ENCODE results near the gene ZNF382.
A peak's percentile ranks its signal among the peaks of the same experiment; 100 is the strongest.

ZNF382 gene

GRCh38 chr19:36668646-36669045 lies 63.5 kb downstream of the ZNF382 start (continued):
- peak; percentile 72; the same call in 1 of the 2 replicates for TF ChIP-seq ZNF600 (tag by site-specific recombination; IDR thresholded peaks at IDR 0.05)
- TF ChIP-seq ZBTB26 (tag by site-specific recombination; optimal IDR thresholded peaks at IDR 0.05): no peak
- TF ChIP-seq, protein P1, sequence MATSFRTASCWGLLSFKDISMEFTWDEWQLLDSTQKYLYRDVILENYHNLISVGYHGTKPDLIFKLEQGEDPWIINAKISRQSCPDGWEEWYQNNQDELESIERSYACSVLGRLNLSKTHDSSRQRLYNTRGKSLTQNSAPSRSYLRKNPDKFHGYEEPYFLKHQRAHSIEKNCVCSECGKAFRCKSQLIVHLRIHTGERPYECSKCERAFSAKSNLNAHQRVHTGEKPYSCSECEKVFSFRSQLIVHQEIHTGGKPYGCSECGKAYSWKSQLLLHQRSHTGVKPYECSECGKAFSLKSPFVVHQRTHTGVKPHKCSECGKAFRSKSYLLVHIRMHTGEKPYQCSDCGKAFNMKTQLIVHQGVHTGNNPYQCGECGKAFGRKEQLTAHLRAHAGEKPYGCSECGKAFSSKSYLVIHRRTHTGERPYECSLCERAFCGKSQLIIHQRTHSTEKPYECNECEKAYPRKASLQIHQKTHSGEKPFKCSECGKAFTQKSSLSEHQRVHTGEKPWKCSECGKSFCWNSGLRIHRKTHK (tag by site-specific recombination; IDR thresholded peaks at IDR 0.05): no peak
- TF ChIP-seq ZNF692 (tag by site-specific recombination; IDR thresholded peaks at IDR 0.05): no peak
- no peak for TF ChIP-seq ZIC2 (tag by site-specific recombination; IDR thresholded peaks at IDR 0.05)
- no peak for TF ChIP-seq ZSCAN18 (tag by site-specific recombination; IDR thresholded peaks at IDR 0.05)
- TF ChIP-seq RBAK (tag by site-specific recombination; IDR thresholded peaks at IDR 0.05): 0 out of 2 replicates have a peak, but pooled peaks have one; percentile 1
- TF ChIP-seq PRDM1 (tag by site-specific recombination; IDR thresholded peaks at IDR 0.05): no peak
- TF ChIP-seq, protein P2, sequence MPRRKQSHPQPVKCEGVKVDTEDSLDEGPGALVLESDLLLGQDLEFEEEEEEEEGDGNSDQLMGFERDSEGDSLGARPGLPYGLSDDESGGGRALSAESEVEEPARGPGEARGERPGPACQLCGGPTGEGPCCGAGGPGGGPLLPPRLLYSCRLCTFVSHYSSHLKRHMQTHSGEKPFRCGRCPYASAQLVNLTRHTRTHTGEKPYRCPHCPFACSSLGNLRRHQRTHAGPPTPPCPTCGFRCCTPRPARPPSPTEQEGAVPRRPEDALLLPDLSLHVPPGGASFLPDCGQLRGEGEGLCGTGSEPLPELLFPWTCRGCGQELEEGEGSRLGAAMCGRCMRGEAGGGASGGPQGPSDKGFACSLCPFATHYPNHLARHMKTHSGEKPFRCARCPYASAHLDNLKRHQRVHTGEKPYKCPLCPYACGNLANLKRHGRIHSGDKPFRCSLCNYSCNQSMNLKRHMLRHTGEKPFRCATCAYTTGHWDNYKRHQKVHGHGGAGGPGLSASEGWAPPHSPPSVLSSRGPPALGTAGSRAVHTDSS (tag by site-specific recombination; IDR thresholded peaks at IDR 0.05): no peak

- TF ChIP-seq ZNF629 (tag by site-specific recombination; IDR thresholded peaks at IDR 0.05) (no peak), ZNF660 (tag by site-specific recombination; IDR thresholded peaks at IDR 0.05) (no peak), GLI4 (tag by site-specific recombination; IDR thresholded peaks at IDR 0.05) (no peak), ZNF610 (tag by site-specific recombination; IDR thresholded peaks at IDR 0.05; ENCODE audit: borderline replicate concordance) (no peak), OVOL3 (tag by site-specific recombination; IDR thresholded peaks at IDR 0.05) (no peak), ZNF837 (tag by site-specific recombination; IDR thresholded peaks at IDR 0.05) (no peak), HOXD13 (CRISPR knock-in tag; IDR thresholded peaks at IDR 0.05; ENCODE audit: borderline replicate concordance) (no peak), ZNF221 (tag by site-specific recombination; IDR thresholded peaks at IDR 0.05; ENCODE audit: borderline replicate concordance) (no peak), ZNF10 (tag by site-specific recombination; IDR thresholded peaks at IDR 0.05) (no peak), ZNF398 (tag by site-specific recombination; IDR thresholded peaks at IDR 0.05) (no peak), ZNF473 (tag by site-specific recombination; IDR thresholded peaks at IDR 0.05) (no peak), ZNF529 (tag by site-specific recombination; IDR thresholded peaks at IDR 0.05; ENCODE audit: insufficient replicate concordance) (no peak), ZSCAN18 (tag by site-specific recombination; IDR thresholded peaks at IDR 0.05) (no peak)
- TF ChIP-seq, protein P3, sequence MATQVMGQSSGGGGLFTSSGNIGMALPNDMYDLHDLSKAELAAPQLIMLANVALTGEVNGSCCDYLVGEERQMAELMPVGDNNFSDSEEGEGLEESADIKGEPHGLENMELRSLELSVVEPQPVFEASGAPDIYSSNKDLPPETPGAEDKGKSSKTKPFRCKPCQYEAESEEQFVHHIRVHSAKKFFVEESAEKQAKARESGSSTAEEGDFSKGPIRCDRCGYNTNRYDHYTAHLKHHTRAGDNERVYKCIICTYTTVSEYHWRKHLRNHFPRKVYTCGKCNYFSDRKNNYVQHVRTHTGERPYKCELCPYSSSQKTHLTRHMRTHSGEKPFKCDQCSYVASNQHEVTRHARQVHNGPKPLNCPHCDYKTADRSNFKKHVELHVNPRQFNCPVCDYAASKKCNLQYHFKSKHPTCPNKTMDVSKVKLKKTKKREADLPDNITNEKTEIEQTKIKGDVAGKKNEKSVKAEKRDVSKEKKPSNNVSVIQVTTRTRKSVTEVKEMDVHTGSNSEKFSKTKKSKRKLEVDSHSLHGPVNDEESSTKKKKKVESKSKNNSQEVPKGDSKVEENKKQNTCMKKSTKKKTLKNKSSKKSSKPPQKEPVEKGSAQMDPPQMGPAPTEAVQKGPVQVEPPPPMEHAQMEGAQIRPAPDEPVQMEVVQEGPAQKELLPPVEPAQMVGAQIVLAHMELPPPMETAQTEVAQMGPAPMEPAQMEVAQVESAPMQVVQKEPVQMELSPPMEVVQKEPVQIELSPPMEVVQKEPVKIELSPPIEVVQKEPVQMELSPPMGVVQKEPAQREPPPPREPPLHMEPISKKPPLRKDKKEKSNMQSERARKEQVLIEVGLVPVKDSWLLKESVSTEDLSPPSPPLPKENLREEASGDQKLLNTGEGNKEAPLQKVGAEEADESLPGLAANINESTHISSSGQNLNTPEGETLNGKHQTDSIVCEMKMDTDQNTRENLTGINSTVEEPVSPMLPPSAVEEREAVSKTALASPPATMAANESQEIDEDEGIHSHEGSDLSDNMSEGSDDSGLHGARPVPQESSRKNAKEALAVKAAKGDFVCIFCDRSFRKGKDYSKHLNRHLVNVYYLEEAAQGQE (tag by site-specific recombination; IDR thresholded peaks at IDR 0.05): no peak
- POLR2A ChIA-PET: interaction anchor here (1.1 kb wide), 1 partner anchor 15 kb away, joined by 3 read pairs; the partner anchor contains the start of gene ZNF567
- peaks cover 34 to 35% of the 10 kb centered on the region in 2 experiments for H3K36me3 ChIP-seq (ENCODE audit: control insufficient read depth in 2 of 2, insufficient read depth in 1 of 2, low read length in 2 of 2)
- no peaks in the 10 kb centered on the region for H3K4me1 ChIP-seq (ENCODE audit: control insufficient read depth, insufficient read depth, low read length)
- H3K9me3 ChIP-seq (ENCODE audit: control insufficient read depth, insufficient read depth, low read depth, low read length): peaks cover 32% of the 10 kb centered on the region
- no peak overlapping the region for H3K27ac ChIP-seq (ENCODE audit: extremely low read depth, low read depth, low read length)
- H3K4me3 ChIP-seq (ENCODE audit: low read depth, low read length): no peak overlapping the region
- CTCF ChIA-PET: interaction anchor here (0.9 kb wide), 1 partner anchor 9 kb away, joined by 4 read pairs; no protein-coding TSS in a partner anchor
These were observed 67.3 kb downstream of the ZNF382 start for GRCh38 chr19:36672368-36672767.

Measured in HEK293 (cell line).